PC-9 (cell line): ENCODE results near the gene KIFC3. TPM values are rescaled to one million over a fixed set of nuclear protein-coding genes. Genes with fewer than 3 reads are reported as not detected.
A peak's percentile ranks its signal among the peaks of the same experiment; 100 is the strongest.

Source experiments
- BruUV-seq: library from RNA; stranded (reverse); fragments of 400-500 nt; replicated peaks from 2 replicates; lab custom pipeline; 2021; lab: Mats Ljungman, UMichigan
- CTCF ChIA-PET: fragments of 300-600 bp; sonication (Branson Sonifier 250); formaldehyde crosslinking; loops from one replicate; lab custom pipeline; 2022; ENCODE audit warnings: antibody characterized with exemption; lab: Charles Lee
- POLR2A ChIA-PET: fragments of 300-600 bp; sonication (Branson Sonifier 250); formaldehyde crosslinking; loops from one replicate; lab custom pipeline; 2022; ENCODE audit warnings: antibody characterized with exemption; ENCODE audit not compliant: unreplicated experiment; lab: Charles Lee
- DNase-seq, 2 experiments: peaks; one replicate each; pipeline versions ENCODE4 v3.0.0 to v3.0.0-alpha.2; 2015 to 2022; ENCODE audit warnings: mixed read lengths in 1 of 2
- H2AFZ ChIP-seq: fragments of 200-600 bp; sonication (generic); 2 replicates; pipeline ENCODE4 v1.8.1; 2017; ENCODE audit warnings: antibody characterized with exemption
- H3F3A ChIP-seq: fragments of 200-600 bp; sonication (generic); 2 replicates; pipeline ENCODE4 v1.8.1; 2017; ENCODE audit warnings: antibody characterized with exemption, mild to moderate bottlenecking, low read depth; ENCODE audit not compliant: insufficient read depth
- H3K27ac ChIP-seq: fragments of 200-600 bp; sonication (generic); 2 replicates; pipeline ENCODE4 v1.6.1; 2016; ENCODE audit warnings: mixed run types
- H3K27me3 ChIP-seq: fragments of 200-600 bp; sonication (generic); 2 replicates; pipeline ENCODE4 v1.6.1; 2016; ENCODE audit warnings: low read depth, mixed run types; ENCODE audit not compliant: insufficient read depth
- H3K36me3 ChIP-seq: fragments of 200-600 bp; sonication (generic); 2 replicates; pipeline ENCODE4 v1.6.1; 2016; ENCODE audit warnings: low read depth, mixed run types
- H3K4me1 ChIP-seq: fragments of 200-600 bp; sonication (generic); replicated peaks from 2 replicates; pipeline ENCODE4 v1.6.1; 2016; ENCODE audit warnings: mixed run types; ENCODE audit not compliant: insufficient read depth
- H3K4me2 ChIP-seq: fragments of 200-600 bp; sonication (generic); 2 replicates; pipeline ENCODE4 v1.6.1; 2017; ENCODE audit warnings: mixed run types
- H3K4me3 ChIP-seq: fragments of 200-600 bp; sonication (generic); 2 replicates; pipeline ENCODE4 v1.6.1; 2016; ENCODE audit warnings: mixed run types
- H3K79me2 ChIP-seq: fragments of 200-600 bp; sonication (generic); 2 replicates; pipeline ENCODE4 v1.6.1; 2017; ENCODE audit warnings: low read depth, mixed run types
- H3K9me2 ChIP-seq: fragments of 200-600 bp; sonication (generic); 2 replicates; pipeline ENCODE4 v1.8.1; 2017; ENCODE audit warnings: mild to moderate bottlenecking; ENCODE audit not compliant: insufficient read depth
- H3K9me3 ChIP-seq: fragments of 200-600 bp; sonication (generic); 2 replicates; pipeline ENCODE4 v1.8.1; 2016; ENCODE audit warnings: low read depth; ENCODE audit not compliant: insufficient read depth
- H4K20me1 ChIP-seq: fragments of 200-600 bp; sonication (generic); 2 replicates; pipeline ENCODE4 v1.8.1; 2017; ENCODE audit not compliant: insufficient read depth
- CTCF ChIP-seq: fragments of 200-600 bp; sonication (generic); conservative IDR thresholded peaks from 2 replicates; pipeline ENCODE4 v1.6.1; 2017; ENCODE audit warnings: mixed run types, antibody characterized with exemption, mild to moderate bottlenecking, moderate library complexity
- EZH2 ChIP-seq: fragments of 200-600 bp; sonication (generic); IDR thresholded peaks from 2 replicates; pipeline ENCODE4 v1.8.0; 2017; ENCODE audit warnings: antibody characterized with exemption, low read depth
- intact Hi-C: fragments of 100-400 bp; cut with micrococcal nuclease; formaldehyde crosslinking; loops from one replicate; pipeline ENCODE4 v1.10.0; 2022; ENCODE audit not compliant: unreplicated experiment
- total RNA-seq: library from RNA; stranded (reverse); gene quantifications from 2 replicates; pipeline ENCODE4 v1.2.3, GENCODE V29; 2021

The KIFC3 gene
- total RNA-seq, 1 experiment from 2014 or later, result 52.5 TPM

DNA sequence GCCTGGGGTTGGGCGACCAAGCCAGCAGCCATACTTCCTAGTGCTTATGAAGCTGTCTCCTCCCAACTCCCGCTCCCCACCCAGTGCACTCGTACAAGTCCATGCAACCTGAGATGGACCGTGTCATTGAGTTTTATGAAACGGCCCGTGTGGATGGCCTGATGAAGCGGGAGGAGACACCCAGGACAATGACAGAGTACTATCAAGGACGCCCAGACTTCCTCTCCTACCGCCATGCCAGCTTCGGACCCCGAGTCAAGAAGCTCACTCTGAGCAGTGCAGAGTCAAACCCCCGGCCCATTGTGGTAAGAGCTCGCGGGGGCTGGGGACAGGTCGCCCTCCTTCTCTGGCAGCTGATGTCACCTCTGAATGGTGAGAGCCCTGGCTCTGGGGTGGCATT is 77.8 kb downstream of the KIFC3 start:
- BruUV-seq, result no TSS peak
- DNase-seq, result no peak
- Histone ChIP-seq H3F3A (no peaks in the 10 kb centered on the region), H3K27ac (no peak overlapping the region), H4K20me1 (no peaks in the 10 kb centered on the region), H3K27me3 (no peaks in the 10 kb centered on the region), H3K36me3 (no peaks in the 10 kb centered on the region), H3K79me2 (no peaks in the 10 kb centered on the region), H3K4me1 (no peaks in the 10 kb centered on the region), H2AFZ (no peak overlapping the region), H3K4me2 (no peak overlapping the region), H3K9me2 (no peaks in the 10 kb centered on the region), H3K9me3 (no peaks in the 10 kb centered on the region), H3K4me3 (no peak overlapping the region)
- ChIA-PET CTCF (interaction anchor here (0.6 kb wide), 1 partner anchor 373 kb away, joined by 4 read pairs; no protein-coding TSS in a partner anchor), POLR2A (no interaction called here)
- TF ChIP-seq CTCF, result no peak
- no peak for TF ChIP-seq EZH2
- intact Hi-C loops, result loop anchor here (5.0 kb wide), 1 partner anchor 132 kb away; no protein-coding TSS in a partner anchor

DNA sequence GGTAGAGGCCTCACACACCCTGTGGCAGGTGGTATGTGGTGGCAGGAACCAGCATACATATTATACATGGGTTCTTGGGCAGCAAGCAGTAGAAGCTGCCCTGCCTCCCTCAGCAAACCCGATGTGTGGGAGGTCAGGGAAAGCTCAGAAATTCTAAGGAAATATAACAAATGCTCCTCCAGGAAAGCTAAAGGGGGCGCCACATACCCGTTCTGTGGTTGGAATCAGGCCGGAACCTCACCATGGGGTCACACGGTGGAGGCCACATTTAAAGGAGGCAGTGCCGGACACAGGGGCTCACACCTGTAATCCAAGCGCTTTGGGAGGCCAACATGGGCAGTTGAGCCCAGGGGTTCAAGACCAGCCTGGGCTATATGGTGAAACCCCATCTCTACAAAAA is 79.1 kb downstream of the KIFC3 start:
- TF ChIP-seq EZH2 (no peak), CTCF (peak; percentile 59)
- Histone ChIP-seq H3K27ac (no peak overlapping the region), H2AFZ (no peak overlapping the region), H3K4me3 (no peak overlapping the region), H3K9me3 (no peaks in the 10 kb centered on the region), H3K4me1 (no peaks in the 10 kb centered on the region), H3K27me3 (no peaks in the 10 kb centered on the region), H4K20me1 (no peaks in the 10 kb centered on the region), H3K9me2 (no peaks in the 10 kb centered on the region), H3K36me3 (no peaks in the 10 kb centered on the region), H3K4me2 (no peak overlapping the region), H3F3A (no peaks in the 10 kb centered on the region), H3K79me2 (no peaks in the 10 kb centered on the region)
- ChIA-PET CTCF (interaction anchor here (0.5 kb wide), 1 partner anchor 13 kb away, joined by 4 read pairs; no protein-coding TSS in a partner anchor), POLR2A (no interaction called here)
- intact Hi-C loops, result loop anchor here (5.0 kb wide), 1 partner anchor 131 kb away; no protein-coding TSS in a partner anchor
- DNase-seq, result peak in 1 of 2 experiments; percentile 27
- BruUV-seq, result no TSS peak

GRCh38 chr16:57722651-57723050 is 79.6 kb downstream of the KIFC3 start:
- POLR2A ChIA-PET, result no interaction called here

More at GRCh38 chr16:57722651-57723050, 79.6 kb downstream of the KIFC3 start:
- intact Hi-C loops, result loop anchor here (5.0 kb wide), 1 partner anchor 130 kb away; no protein-coding TSS in a partner anchor
- H3K9me3 ChIP-seq, result no peaks in the 10 kb centered on the region
- no peak overlapping the region for H3K27ac ChIP-seq
- H3K27me3 ChIP-seq, result no peaks in the 10 kb centered on the region
- CTCF ChIA-PET, result interaction anchor here (0.5 kb wide), 1 partner anchor 14 kb away, joined by 4 read pairs; no protein-coding TSS in a partner anchor
- no TSS peak for BruUV-seq
- no peak overlapping the region for H3K4me3 ChIP-seq
- H3K36me3 ChIP-seq, result no peaks in the 10 kb centered on the region
- no peak for DNase-seq
- TF ChIP-seq EZH2, result no peak
- TF ChIP-seq CTCF, result no peak
- no peaks in the 10 kb centered on the region for H3K9me2 ChIP-seq
- H3K79me2 ChIP-seq, result no peaks in the 10 kb centered on the region
- H3K4me1 ChIP-seq, result no peaks in the 10 kb centered on the region
- H2AFZ ChIP-seq, result no peak overlapping the region
- no peaks in the 10 kb centered on the region for H3F3A ChIP-seq
- H3K4me2 ChIP-seq, result no peak overlapping the region
- no peaks in the 10 kb centered on the region for H4K20me1 ChIP-seq
